Measurements from ENCODE around the gene UBE2G2.

DNA sequence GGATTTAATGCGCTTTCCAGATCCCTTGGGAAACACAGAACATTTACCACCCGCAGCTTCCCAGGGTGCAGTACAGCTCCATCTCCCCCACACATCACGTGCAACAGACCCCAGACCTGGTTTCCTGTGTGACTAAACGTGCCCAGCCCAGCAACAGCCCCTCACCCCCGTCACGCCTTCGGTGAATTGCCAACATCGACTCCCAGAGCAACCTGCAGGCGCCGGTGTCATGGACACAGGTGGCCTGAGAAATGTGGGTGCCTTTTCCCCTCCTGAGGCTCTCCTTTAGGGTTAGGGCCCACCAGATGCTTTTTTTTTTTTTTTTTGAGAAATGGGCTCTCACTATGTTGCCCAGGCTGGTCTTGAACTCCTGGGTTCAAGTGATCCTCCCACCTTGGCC lies 40.5 kb upstream of the UBE2G2 start:
- no peak for TF ChIP-seq SP1 (CRISPR knock-in tag; conservative IDR thresholded peaks at IDR 0.05)
- no peak for TF ChIP-seq CREM (CRISPR knock-in tag; IDR thresholded peaks at IDR 0.05)
- TF ChIP-seq, protein P1, sequence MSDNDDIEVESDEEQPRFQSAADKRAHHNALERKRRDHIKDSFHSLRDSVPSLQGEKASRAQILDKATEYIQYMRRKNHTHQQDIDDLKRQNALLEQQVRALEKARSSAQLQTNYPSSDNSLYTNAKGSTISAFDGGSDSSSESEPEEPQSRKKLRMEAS (CRISPR knock-in tag; IDR thresholded peaks at IDR 0.05), result no peak
- TF ChIP-seq, protein P2, sequence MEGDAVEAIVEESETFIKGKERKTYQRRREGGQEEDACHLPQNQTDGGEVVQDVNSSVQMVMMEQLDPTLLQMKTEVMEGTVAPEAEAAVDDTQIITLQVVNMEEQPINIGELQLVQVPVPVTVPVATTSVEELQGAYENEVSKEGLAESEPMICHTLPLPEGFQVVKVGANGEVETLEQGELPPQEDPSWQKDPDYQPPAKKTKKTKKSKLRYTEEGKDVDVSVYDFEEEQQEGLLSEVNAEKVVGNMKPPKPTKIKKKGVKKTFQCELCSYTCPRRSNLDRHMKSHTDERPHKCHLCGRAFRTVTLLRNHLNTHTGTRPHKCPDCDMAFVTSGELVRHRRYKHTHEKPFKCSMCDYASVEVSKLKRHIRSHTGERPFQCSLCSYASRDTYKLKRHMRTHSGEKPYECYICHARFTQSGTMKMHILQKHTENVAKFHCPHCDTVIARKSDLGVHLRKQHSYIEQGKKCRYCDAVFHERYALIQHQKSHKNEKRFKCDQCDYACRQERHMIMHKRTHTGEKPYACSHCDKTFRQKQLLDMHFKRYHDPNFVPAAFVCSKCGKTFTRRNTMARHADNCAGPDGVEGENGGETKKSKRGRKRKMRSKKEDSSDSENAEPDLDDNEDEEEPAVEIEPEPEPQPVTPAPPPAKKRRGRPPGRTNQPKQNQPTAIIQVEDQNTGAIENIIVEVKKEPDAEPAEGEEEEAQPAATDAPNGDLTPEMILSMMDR (IDR thresholded peaks at IDR 0.05), result no peak
- no peak for TF ChIP-seq NFYB (CRISPR knock-in tag; conservative IDR thresholded peaks at IDR 0.05; ENCODE audit: low read depth)
- TF ChIP-seq, protein P3, sequence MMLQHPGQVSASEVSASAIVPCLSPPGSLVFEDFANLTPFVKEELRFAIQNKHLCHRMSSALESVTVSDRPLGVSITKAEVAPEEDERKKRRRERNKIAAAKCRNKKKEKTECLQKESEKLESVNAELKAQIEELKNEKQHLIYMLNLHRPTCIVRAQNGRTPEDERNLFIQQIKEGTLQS (CRISPR knock-in tag; conservative IDR thresholded peaks at IDR 0.05), result no peak
- TF ChIP-seq, protein P4, sequence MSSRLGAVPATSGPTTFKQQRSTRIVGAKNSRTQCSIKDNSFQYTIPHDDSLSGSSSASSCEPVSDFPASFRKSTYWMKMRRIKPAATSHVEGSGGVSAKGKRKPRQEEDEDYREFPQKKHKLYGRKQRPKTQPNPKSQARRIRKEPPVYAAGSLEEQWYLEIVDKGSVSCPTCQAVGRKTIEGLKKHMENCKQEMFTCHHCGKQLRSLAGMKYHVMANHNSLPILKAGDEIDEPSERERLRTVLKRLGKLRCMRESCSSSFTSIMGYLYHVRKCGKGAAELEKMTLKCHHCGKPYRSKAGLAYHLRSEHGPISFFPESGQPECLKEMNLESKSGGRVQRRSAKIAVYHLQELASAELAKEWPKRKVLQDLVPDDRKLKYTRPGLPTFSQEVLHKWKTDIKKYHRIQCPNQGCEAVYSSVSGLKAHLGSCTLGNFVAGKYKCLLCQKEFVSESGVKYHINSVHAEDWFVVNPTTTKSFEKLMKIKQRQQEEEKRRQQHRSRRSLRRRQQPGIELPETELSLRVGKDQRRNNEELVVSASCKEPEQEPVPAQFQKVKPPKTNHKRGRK (CRISPR knock-in tag; IDR thresholded peaks at IDR 0.05; ENCODE audit: borderline replicate concordance), result no peak
- TF ChIP-seq JUN (CRISPR knock-in tag; IDR thresholded peaks at IDR 0.05), result no peak
- TF ChIP-seq JAZF1 (CRISPR knock-in tag; IDR thresholded peaks at IDR 0.05), result no peak
